GM10266 (cell line): ENCODE measurements around the gene ARHGEF26.

Experiments
- DNase-seq: peaks from one replicate; pipeline ENCODE4 v3.0.0; 2012; ENCODE audit errors: extremely low spot score
- TF ChIP-seq, protein P1 (sequence below): IDR thresholded peaks from 2 replicates; pipeline ENCODE4 v1.5.1; 2012; ENCODE audit warnings: mild to moderate bottlenecking, low read depth; ENCODE audit not compliant: control insufficient read depth, insufficient read depth; ENCODE audit errors: missing control alignments

ARHGEF26 gene

DNA sequence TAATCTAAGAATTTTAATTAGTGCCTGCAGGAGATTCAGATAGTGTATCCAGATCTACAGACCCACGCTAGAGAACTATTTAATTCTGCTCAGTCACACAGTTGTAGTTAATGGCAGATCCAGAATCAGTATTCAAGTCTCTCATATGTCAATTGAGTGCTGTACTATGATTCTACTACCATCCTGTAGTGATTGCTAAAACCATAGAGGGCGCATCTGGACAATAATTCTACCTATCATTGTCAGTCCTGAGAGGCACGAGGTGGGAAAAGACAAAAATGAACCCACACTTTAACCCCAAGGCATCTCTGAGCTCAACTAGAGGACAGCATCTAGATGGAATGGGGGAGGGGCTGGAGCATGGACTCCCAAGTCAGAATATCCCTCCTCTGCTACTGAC lies 180.4 kb downstream of the ARHGEF26 start:
- TF ChIP-seq, protein P1, sequence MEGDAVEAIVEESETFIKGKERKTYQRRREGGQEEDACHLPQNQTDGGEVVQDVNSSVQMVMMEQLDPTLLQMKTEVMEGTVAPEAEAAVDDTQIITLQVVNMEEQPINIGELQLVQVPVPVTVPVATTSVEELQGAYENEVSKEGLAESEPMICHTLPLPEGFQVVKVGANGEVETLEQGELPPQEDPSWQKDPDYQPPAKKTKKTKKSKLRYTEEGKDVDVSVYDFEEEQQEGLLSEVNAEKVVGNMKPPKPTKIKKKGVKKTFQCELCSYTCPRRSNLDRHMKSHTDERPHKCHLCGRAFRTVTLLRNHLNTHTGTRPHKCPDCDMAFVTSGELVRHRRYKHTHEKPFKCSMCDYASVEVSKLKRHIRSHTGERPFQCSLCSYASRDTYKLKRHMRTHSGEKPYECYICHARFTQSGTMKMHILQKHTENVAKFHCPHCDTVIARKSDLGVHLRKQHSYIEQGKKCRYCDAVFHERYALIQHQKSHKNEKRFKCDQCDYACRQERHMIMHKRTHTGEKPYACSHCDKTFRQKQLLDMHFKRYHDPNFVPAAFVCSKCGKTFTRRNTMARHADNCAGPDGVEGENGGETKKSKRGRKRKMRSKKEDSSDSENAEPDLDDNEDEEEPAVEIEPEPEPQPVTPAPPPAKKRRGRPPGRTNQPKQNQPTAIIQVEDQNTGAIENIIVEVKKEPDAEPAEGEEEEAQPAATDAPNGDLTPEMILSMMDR: no peak
- no peak for DNase-seq

DNA sequence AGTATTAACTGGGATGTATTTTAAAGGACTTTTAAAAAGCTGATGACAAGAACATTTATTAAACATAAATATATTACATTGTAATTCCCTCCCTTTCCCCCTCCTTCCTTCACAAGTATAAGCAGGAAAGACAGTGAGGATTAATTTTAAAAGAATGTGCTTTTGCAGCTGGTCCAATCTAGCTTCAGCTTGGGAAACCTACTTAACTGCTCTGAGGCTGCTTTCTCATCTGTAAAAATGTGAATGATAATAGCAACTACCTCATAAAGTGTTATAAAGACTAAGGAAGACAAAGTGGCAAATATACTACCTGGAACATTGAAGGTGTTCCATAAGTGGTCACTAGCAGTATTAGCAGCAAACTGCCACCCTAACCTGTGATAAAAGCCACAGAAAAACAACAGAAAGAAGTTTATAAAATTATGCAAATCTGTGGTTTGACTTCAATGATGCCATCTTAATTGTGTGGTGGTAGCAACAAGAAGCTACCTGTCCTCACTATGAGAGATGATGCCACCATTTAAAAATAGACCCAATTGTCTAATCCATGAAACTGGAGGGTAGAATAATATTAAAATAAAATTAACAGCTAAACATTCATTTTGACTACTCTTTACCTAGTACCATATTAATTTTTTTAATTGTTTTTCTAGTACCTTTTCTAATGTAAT lies 183.1 kb downstream of the ARHGEF26 start:
- DNase-seq: no peak

DNA sequence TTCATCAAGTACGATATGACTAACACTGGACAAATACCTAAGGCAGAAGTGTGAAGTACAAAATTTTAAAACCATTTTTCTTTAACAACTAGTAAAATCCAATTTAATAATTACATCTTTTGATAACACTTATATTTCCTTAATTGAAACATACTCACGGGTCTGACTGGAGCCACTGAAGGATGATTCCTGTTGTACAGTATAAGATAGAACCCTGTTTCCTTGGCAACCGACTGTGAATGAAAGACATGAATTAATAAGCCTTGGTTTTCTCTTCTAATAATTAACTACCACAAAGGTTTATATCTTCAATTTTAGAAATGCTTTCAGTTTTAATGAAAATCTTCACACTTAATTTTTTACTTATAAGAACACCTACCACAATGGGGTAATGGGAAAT lies 183.7 kb downstream of the ARHGEF26 start:
- TF ChIP-seq, protein P1: no peak
- DNase-seq: no peak

More for the DNA sequence above, 183.1 kb downstream of the ARHGEF26 start:
- TF ChIP-seq, protein P1: no peak

DNA sequence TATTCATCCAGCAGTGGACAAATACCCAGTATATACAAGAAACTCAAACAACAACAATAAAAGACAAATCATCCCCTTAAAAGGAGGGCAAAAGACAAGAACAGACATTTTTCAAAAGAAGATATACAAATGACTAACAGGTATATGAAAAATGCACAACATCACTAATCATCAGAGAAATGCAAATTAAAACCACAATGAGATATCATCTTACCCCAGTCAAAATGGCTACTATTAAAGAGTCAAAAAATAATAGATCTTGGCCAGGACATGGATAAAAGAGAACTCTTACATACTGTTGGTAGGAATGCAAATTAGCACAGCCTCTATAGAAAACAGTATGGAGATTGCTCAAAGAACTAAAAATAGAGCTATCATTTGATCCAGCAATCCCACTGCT lies 186.2 kb downstream of the ARHGEF26 start:
- DNase-seq: no peak
- TF ChIP-seq, protein P1: no peak
